Activated effector memory CD4-positive, alpha-beta T cell treated with Interleukin-2 at 50 U/mL for 16 hours (primary cell): Measurements from ENCODE around the gene PID1.

Source experiments
- DNase-seq: peaks from one replicate; pipeline ENCODE4 v3.0.0-alpha.2; 2020

PID1 gene

GRCh38 chr2:229059331-229060033, 211.6 kb downstream of the PID1 start:
- DNase-seq = no peak

GRCh38 chr2:229057976-229058553, 213.0 kb downstream of the PID1 start:
- DNase-seq = no peak

GRCh38 chr2:229054311-229054710, 216.8 kb downstream of the PID1 start:
- DNase-seq = no peak

DNA sequence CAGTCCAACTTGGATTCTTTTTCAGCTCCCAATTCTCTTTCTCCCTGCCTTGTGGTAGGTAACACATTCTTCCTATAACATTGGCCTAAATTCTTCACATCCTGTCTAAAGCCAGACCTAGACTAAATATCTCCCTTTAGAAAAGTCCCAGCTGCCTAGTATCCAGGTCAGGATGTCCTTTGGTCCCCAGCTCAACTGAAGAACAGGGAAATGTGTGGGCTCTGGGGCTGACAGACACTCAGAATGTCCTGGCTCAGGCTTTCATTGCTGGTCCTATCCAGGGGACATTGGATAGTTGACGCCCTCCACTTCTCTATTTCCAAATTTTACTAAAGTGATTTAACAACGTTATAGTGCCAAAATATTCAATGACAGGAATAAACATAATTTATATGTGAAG, 219.3 kb downstream of the PID1 start:
- no peak for DNase-seq

DNA sequence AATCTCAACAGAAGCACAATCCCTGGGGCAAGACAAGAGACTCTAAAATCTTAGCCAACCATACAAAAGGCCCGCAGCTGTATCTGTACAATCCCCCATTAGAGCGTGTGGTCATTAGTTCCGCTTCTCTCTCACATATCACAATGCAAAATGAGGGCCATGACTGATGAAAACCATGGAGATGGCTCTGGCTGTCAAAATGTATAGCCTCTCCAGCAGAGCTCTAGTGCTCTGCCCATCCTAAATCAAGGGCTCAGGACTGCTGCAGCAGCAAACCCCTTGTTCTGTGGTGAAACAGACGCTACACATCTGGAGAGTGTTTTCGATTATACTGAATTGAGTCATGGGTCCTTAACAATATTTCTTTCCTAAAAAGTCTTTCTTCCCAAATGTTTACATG, 221.0 kb downstream of the PID1 start:
- no peak for DNase-seq

- no peak for DNase-seq
Measured at GRCh38 chr2:229048134-229048533, 223.0 kb downstream of the PID1 start.

DNA sequence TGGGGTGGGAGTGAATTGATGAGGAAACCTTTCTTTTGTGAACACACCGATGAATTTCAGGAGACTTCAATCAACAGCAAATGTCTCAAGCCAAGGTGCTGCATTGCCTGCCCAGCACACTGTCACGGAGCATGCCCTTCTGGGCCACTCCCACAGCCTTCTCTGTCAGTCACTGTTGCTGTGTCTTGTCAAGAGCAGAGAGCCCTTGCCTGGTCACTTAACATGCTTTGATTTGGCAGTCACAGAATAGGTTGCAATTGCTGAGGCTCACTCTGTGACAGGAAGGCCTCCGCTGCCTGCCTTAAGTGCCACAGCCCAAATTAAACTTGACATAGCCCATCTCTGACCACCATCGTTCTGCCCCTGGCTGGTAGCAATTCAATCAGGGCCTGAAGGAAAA, 225.4 kb downstream of the PID1 start:
- DNase-seq = no peak

DNA sequence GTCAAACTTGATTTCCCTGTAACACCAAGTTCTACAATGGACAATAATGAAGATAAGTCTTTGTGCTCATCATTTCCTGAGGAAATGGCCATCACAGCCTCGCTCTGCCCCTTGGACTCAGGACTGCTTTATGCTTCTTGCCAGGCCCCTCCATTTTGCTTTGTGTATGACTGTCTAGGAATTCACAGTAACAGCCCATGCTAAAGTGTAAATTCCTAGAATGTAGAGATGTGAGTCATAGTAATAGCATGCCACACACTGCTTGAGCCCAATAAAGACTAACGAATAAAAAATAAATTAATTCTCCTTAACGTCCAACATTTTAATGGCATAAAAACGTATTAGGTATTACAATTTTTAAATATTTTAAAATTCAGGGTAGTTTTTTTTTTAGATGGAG, 226.5 kb downstream of the PID1 start:
- DNase-seq = no peak

- DNase-seq = no peak
Measured at GRCh38 chr2:229043681-229044080, 227.4 kb downstream of the PID1 start.

DNA sequence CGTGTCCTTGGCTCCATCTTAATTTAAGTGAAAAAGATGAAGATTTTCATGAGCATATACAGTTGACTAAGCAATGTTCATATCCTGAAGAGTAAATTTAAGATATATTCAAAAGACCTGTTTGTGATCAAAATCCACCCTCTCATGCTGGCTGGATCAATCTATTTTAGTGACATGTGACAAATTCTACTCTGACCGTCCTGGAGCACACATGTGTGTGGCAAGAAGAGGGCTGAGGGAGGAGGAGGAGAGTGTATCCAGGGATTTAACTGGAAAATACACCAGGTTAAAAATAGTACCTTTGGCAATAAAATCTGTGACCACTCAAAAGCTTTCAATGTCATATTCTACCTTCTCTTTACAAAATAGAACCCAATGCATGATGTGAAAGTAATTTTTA, 228.7 kb downstream of the PID1 start:
- DNase-seq = no peak

DNA sequence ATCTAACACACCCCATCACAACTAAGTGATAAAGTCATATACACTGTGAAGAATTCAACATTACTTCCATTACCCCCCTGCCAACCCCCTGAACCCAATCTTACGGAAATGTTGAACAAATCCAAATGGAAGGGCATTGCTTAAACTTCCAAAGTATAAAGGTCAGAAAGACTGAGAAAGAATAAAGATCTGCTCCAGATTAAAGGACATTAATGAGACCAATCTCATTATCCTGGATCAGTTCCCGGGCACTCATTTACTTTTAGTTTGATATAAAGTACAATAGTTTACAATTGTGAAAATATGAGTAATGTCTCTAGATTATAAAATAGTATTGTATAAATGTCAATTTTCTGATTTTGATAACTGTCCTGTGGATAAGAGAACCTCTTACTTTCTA, 229.4 kb downstream of the PID1 start:
- no peak for DNase-seq

DNA sequence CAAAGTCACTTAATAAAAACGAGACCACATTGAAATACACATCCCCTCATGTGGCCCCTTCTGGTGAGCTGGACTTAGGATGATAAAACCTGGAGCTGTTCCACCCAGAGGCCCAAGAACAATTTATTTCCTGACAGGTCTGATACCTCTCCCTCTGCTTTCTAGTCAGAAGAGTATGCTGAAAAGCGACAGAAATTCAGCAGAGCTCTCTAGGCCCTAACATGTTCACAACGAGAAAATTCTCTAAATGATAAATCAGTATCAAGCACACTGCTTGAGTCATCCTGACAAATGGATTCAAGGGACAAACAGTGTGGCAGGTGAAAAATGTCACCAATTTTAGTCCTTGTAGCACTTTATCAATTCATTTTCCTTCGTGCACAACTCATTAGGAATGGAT, 233.5 kb downstream of the PID1 start:
- no peak for DNase-seq

DNA sequence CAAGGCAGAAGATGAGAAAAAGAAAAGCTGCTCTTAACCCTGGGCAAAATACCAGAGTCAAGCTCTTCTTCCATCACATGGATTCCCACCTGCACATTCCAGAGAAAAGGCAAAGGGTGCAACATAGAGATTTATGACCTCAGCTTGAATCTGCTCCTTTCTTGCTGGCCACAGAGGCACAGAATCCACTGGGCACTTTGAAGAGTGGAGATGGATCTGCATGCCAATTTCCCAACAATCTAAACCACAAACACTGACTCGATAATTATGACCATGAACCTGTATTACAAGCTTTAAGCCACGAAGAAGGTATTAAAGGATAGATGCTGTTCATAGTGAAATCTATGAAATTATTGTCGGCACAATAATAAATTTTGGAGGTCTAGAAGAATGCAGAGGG, 237.3 kb downstream of the PID1 start:
- DNase-seq = no peak

GRCh38 chr2:229032608-229033234, 238.4 kb downstream of the PID1 start:
- DNase-seq = no peak

- DNase-seq = no peak
Measured at GRCh38 chr2:229027353-229028105, 243.6 kb downstream of the PID1 start.

GRCh38 chr2:229025653-229026052, 245.4 kb downstream of the PID1 start:
- DNase-seq = no peak

- no peak for DNase-seq
Measured at GRCh38 chr2:229022652-229023051, 248.4 kb downstream of the PID1 start.

- no peak for DNase-seq
Measured at GRCh38 chr2:229022071-229022470, 249.0 kb downstream of the PID1 start.

- no peak for DNase-seq
Measured at GRCh38 chr2:229009816-229010215, 261.3 kb downstream of the PID1 start.

- no peak for DNase-seq
Measured at GRCh38 chr2:229003256-229003655, 267.8 kb downstream of the PID1 start.

DNA sequence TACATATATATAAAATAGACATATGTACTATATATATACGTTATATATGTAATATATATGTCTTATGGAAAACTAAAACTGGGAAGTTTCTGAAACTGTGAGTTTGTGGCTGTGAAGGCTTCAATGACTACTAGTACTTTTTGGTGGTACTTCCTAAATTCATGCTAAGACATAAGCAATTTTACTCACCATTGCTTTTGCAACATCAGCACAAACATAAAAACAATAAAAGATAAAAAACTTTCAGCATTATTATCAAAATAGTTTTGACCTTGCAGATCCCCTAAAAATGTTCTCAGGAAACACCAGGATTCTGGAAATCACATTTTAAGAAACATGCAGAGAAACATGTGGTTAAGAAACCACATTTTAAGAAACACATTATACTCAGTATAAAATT, 269.9 kb downstream of the PID1 start:
- DNase-seq = no peak

- no peak for DNase-seq
Measured at GRCh38 chr2:228999326-228999725, 271.8 kb downstream of the PID1 start.

- no peak for DNase-seq
Measured at GRCh38 chr2:228988786-228989185, 282.3 kb downstream of the PID1 start.
